SK-N-MC (cell line): ENCODE data around the gene DAZAP1.

ENCODE experiments used
- EZH2 ChIP-seq: fragments of 200-600 bp; sonication (generic); IDR thresholded peaks from one replicate; pipeline ENCODE4 v1.6.1; 2017; ENCODE audit warnings: antibody characterized with exemption
- POLR2AphosphoS5 ChIP-seq: IDR thresholded peaks from 2 replicates; pipeline ENCODE4 v1.6.1; 2012; ENCODE audit warnings: mild to moderate bottlenecking, low read depth, low read length, borderline replicate concordance

DNA sequence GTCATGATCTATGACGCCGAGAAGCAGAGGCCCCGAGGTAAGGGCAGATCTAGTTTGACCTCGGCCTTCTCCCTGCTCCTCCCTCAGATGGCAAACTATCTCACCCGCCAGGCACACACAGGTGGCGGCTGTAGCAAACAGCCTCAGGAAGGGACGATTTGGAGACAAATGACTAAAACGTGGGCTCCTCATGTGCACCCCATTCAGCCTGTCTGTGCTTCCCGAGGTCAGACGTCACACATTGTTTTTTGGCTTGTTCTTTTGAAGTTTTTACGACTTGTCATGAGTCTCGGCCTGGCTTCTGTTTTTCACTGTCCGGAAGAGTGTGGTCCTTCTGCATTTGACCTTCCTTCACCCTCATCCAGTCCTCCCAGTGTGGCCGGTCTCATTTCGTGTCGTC is 15.0 kb downstream of the DAZAP1 start:
- TF ChIP-seq POLR2AphosphoS5 (no peak), EZH2 (no peak)
